Measurements from ENCODE around the gene GRM1. TPM values are rescaled to one million over a fixed set of nuclear protein-coding genes. Genes with fewer than 3 reads are reported as not detected.

The GRM1 gene
- total and polyA plus RNA-seq, 9 of the 15 experiments (the other 6 are each of a cell fraction or from before 2014, with no cell fraction given) = not detected

- H3K9me3 ChIP-seq (replicated peaks; ENCODE audit: control insufficient read depth, insufficient read depth, low read depth, low read length) = no peaks in the 10 kb centered on the region
- TF ChIP-seq MYNN (IDR thresholded peaks at IDR 0.05) (0 out of 2 replicates have a peak, but pooled peaks have one; percentile 34), MYNN (CRISPR knock-in tag; IDR thresholded peaks at IDR 0.05) (no peak), STAT6 (CRISPR knock-in tag; IDR thresholded peaks at IDR 0.05) (no peak), ZNF277 (CRISPR knock-in tag; IDR thresholded peaks at IDR 0.05; ENCODE audit: borderline replicate concordance) (no peak)
- H3K4me1 ChIP-seq (replicated peaks in 1 of 2; ENCODE audit: control insufficient read depth in 2 of 2, insufficient read depth in 2 of 2, low read length in 2 of 2) = no peaks in the 10 kb centered on the region
- FAIRE-seq (no peak), DNase-seq (ENCODE audit: extremely low read depth in 1 of 4, low spot score in 3 of 4) (no peak), ATAC-seq (no peak)
- no peaks in the 10 kb centered on the region for H3K79me2 ChIP-seq (ENCODE audit: control insufficient read depth, insufficient read depth, low read length)
- H3K27ac ChIP-seq (ENCODE audit: extremely low read depth, low read depth, low read length) = no peak overlapping the region
- BruUV-seq (replicated peaks) = no TSS peak
- WGBS (ENCODE audit: insufficient coverage, low coverage, missing lambda C conversion rate) = 0% methylated on average over 3 of the region's 3 CpGs
- H3K4me3 ChIP-seq = no peak overlapping the region
- no peaks in the 10 kb centered on the region for H4K20me1 ChIP-seq (replicated peaks; ENCODE audit: control insufficient read depth, insufficient read depth, low read length)
- no peaks in the 10 kb centered on the region for H3K36me3 ChIP-seq (ENCODE audit: control insufficient read depth, insufficient read depth, low read length)
- ChIA-PET CTCF (ENCODE audit: low intra/inter-chr PET ratio) (no interaction called here), POLR2A (interaction anchor here (0.8 kb wide), 1 partner anchor 36 kb away, joined by 3 read pairs; no protein-coding TSS in a partner anchor)
- intact Hi-C loops (cut with micrococcal nuclease) (no loop called here), in situ Hi-C loops (cut with MboI) (no loop called here)
- no peaks in the 10 kb centered on the region for H3K9me1 ChIP-seq (ENCODE audit: control insufficient read depth, insufficient read depth, low read length)
- H3K4me2 ChIP-seq (ENCODE audit: insufficient read depth, low read length) = no peak overlapping the region
- H2AFZ ChIP-seq (ENCODE audit: low read depth, low read length) = no peak overlapping the region
- no peaks in the 10 kb centered on the region for H3K27me3 ChIP-seq (ENCODE audit: control insufficient read depth in 2 of 2, insufficient read depth in 2 of 2, low read length in 2 of 2)
- no peak overlapping the region for H3K9ac ChIP-seq (ENCODE audit: insufficient read depth in 1 of 2, low read depth in 2 of 2, low read length in 2 of 2)
Observed at GRCh38 chr6:146304181-146304580, 275.3 kb downstream of the GRM1 start.
